ENCODE measurements around the gene ALG1. TPM values are rescaled to one million over a fixed set of nuclear protein-coding genes. Genes with fewer than 3 reads are reported as not detected.
A peak's percentile ranks its signal among the peaks of the same experiment; 100 is the strongest.
"Not testable (repeated sequence)": the region's sequence is repeated elsewhere in the genome, so short reads cannot be mapped to it uniquely, and the experiment has no call there.

Gene ALG1
- polyA plus RNA-seq, 1 of the 3 experiments (the other 2 are of a cell fraction), result 27.0 TPM

GRCh38 chr16:5108505-5109158, 37.0 kb downstream of the ALG1 start:
- Histone ChIP-seq H3K9me3 (no peaks in the 10 kb centered on the region), H3F3A (replicated peaks; ENCODE audit: insufficient read depth) (no peaks in the 10 kb centered on the region), H3K79me2 (ENCODE audit: insufficient read depth) (no peaks in the 10 kb centered on the region), H3K9me2 (no peaks in the 10 kb centered on the region), H3K4me2 (no peak overlapping the region), H3K9ac (no peak overlapping the region), H4K20me1 (ENCODE audit: insufficient read depth) (no peaks in the 10 kb centered on the region), H3K27ac (ENCODE audit: low read depth in 2 of 2, low read length in 1 of 2) (no peak overlapping the region), H3K4me1 (ENCODE audit: control insufficient read depth in 1 of 2, insufficient read depth in 2 of 2, low read depth in 1 of 2, low read length in 1 of 2) (no peaks in the 10 kb centered on the region), H3K36me3 (replicated peaks in 1 of 2; ENCODE audit: control insufficient read depth in 1 of 2, insufficient read depth in 2 of 2, low read length in 1 of 2) (no peaks in the 10 kb centered on the region), H3K27me3 (ENCODE audit: insufficient read depth) (no peaks in the 10 kb centered on the region), H3K4me3 (ENCODE audit: low read depth in 2 of 2, low read length in 1 of 2) (no peak overlapping the region), H2AFZ (ENCODE audit: low read depth) (no peak overlapping the region)
- CTCF ChIA-PET, result no interaction called here
- no peak for DNase-seq
- WGBS (ENCODE audit: low lambda C conversion rate), result 80% methylated on average over 18 of the region's 27 CpGs
- TF ChIP-seq RFX5 (IDR thresholded peaks at IDR 0.05; ENCODE audit: low read length) (no peak), GATA2 (CRISPR knock-in tag; IDR thresholded peaks at IDR 0.05) (no peak), IRF3 (IDR thresholded peaks at IDR 0.05; ENCODE audit: low read depth, low read length) (no peak), FOXM1 (IDR thresholded peaks at IDR 0.05; ENCODE audit: low read depth) (no peak), NFIC (IDR thresholded peaks at IDR 0.05; ENCODE audit: borderline replicate concordance) (no peak), RCOR1 (IDR thresholded peaks at IDR 0.05; ENCODE audit: low read length) (no peak), SIN3A (IDR thresholded peaks at IDR 0.05; ENCODE audit: borderline replicate concordance, low read depth, low read length) (no peak), TEAD4 (IDR thresholded peaks at IDR 0.05; ENCODE audit: borderline replicate concordance, insufficient read depth) (no peak), JUND (IDR thresholded peaks at IDR 0.05) (no peak), PBX3 (IDR thresholded peaks at IDR 0.05) (no peak), EZH2phosphoT487 (IDR thresholded peaks at IDR 0.05; ENCODE audit: borderline replicate concordance, low read depth) (no peak), FOSL2 (IDR thresholded peaks at IDR 0.05; ENCODE audit: borderline replicate concordance, low read depth) (no peak), EP300 (IDR thresholded peaks at IDR 0.05; ENCODE audit: borderline replicate concordance in 1 of 2, low read depth in 1 of 2, low read length in 1 of 2) (no peak), TAF1 (IDR thresholded peaks at IDR 0.05; ENCODE audit: borderline replicate concordance, low read depth, low read length) (no peak), NRF1 (IDR thresholded peaks at IDR 0.05; ENCODE audit: low read depth, low read length) (no peak), RXRA (IDR thresholded peaks at IDR 0.05; ENCODE audit: borderline replicate concordance, low read depth) (no peak), SMC3 (IDR thresholded peaks at IDR 0.05; ENCODE audit: low read depth, low read length) (no peak), ELF1 (IDR thresholded peaks at IDR 0.05) (no peak), USF2 (IDR thresholded peaks at IDR 0.05; ENCODE audit: borderline replicate concordance, low read depth, low read length) (no peak), RAD21 (IDR thresholded peaks at IDR 0.05; ENCODE audit: low read length) (no peak)
- POLR2A ChIA-PET, result no interaction called here

GRCh38 chr16:5110933-5111332, 39.3 kb downstream of the ALG1 start:
- H3K9ac ChIP-seq; H3K4me2 ChIP-seq; H3K4me1 ChIP-seq (ENCODE audit: control insufficient read depth in 1 of 2, insufficient read depth in 2 of 2, low read depth in 1 of 2, low read length in 1 of 2); H4K20me1 ChIP-seq (ENCODE audit: insufficient read depth); H2AFZ ChIP-seq (ENCODE audit: low read depth); H3K9me2 ChIP-seq; H3F3A ChIP-seq (replicated peaks; ENCODE audit: insufficient read depth); CTCF ChIA-PET; DNase-seq; H3K9me3 ChIP-seq; H3K27me3 ChIP-seq (ENCODE audit: insufficient read depth); H3K79me2 ChIP-seq (ENCODE audit: insufficient read depth); H3K36me3 ChIP-seq (replicated peaks in 1 of 2; ENCODE audit: control insufficient read depth in 1 of 2, insufficient read depth in 2 of 2, low read length in 1 of 2); H3K4me3 ChIP-seq (ENCODE audit: low read depth in 2 of 2, low read length in 1 of 2); POLR2A ChIA-PET; H3K27ac ChIP-seq (ENCODE audit: low read depth in 2 of 2, low read length in 1 of 2): not testable (repeated sequence)
- 71% methylated on average over 10 of the region's 10 CpGs for WGBS (ENCODE audit: low lambda C conversion rate)

GRCh38 chr16:5116780-5117295, 45.2 kb downstream of the ALG1 start:
- H2AFZ ChIP-seq (ENCODE audit: low read depth); H3F3A ChIP-seq (replicated peaks; ENCODE audit: insufficient read depth); H3K79me2 ChIP-seq (ENCODE audit: insufficient read depth); H3K36me3 ChIP-seq (replicated peaks in 1 of 2; ENCODE audit: control insufficient read depth in 1 of 2, insufficient read depth in 2 of 2, low read length in 1 of 2); H3K27me3 ChIP-seq (ENCODE audit: insufficient read depth); CTCF ChIA-PET; H4K20me1 ChIP-seq (ENCODE audit: insufficient read depth); H3K9me3 ChIP-seq; H3K9me2 ChIP-seq; H3K9ac ChIP-seq; H3K4me1 ChIP-seq (ENCODE audit: control insufficient read depth in 1 of 2, insufficient read depth in 2 of 2, low read depth in 1 of 2, low read length in 1 of 2): not testable (repeated sequence)
- POLR2A ChIA-PET, result interaction anchor here (0.8 kb wide), 1 partner anchor 19 kb away, joined by 3 read pairs; no protein-coding TSS in a partner anchor
- Histone ChIP-seq H3K4me2 (0 out of 2 replicates have a peak overlapping the region, but pooled peaks have one; percentile 37), H3K4me3 (ENCODE audit: low read depth in 2 of 2, low read length in 1 of 2) (peak overlapping the region in 1 of 2 experiments; percentile 27; a peak in 1 of 4 replicates), H3K27ac (ENCODE audit: low read depth in 2 of 2, low read length in 1 of 2) (peak overlapping the region in 1 of 2 experiments; percentile 83; a peak in 2 of 4 replicates)
- DNase-seq, result peak; percentile 53
- 7% methylated on average over 9 of the region's 10 CpGs for WGBS (ENCODE audit: low lambda C conversion rate)
